Activated naive CD8-positive, alpha-beta T cell (primary cell): ENCODE measurements around the gene VEGFC.

Experiments used
- H3K27ac Mint-ChIP-seq: one replicate; pipeline ENCODE4 v1.8.0; 2021; ENCODE audit warnings: mixed read lengths
- H3K27me3 Mint-ChIP-seq: one replicate; pipeline ENCODE4 v1.8.0; 2021; ENCODE audit warnings: mixed read lengths
- H3K36me3 Mint-ChIP-seq: one replicate; pipeline ENCODE4 v1.8.0; 2021; ENCODE audit warnings: mixed read lengths
- H3K4me1 Mint-ChIP-seq: one replicate; pipeline ENCODE4 v1.8.0; 2021; ENCODE audit warnings: low read depth, mixed read lengths
- H3K4me3 Mint-ChIP-seq: one replicate; pipeline ENCODE4 v1.8.0; 2021; ENCODE audit warnings: mild to moderate bottlenecking, mixed read lengths
- H3K9me3 Mint-ChIP-seq: one replicate; pipeline ENCODE4 v1.8.0; 2021; ENCODE audit warnings: low read depth, mixed read lengths

Gene VEGFC

GRCh38 chr4:176721459-176721858 is 71.3 kb downstream of the VEGFC start:
- no peak overlapping the region for H3K27ac Mint-ChIP-seq
- H3K27me3 Mint-ChIP-seq = no peaks in the 10 kb centered on the region
- H3K4me3 Mint-ChIP-seq = no peak overlapping the region

GRCh38 chr4:176718881-176719280 is 73.8 kb downstream of the VEGFC start:
- H3K36me3 Mint-ChIP-seq = no peaks in the 10 kb centered on the region
- no peaks in the 10 kb centered on the region for H3K4me1 Mint-ChIP-seq
- H3K4me3 Mint-ChIP-seq = no peak overlapping the region
- no peaks in the 10 kb centered on the region for H3K27me3 Mint-ChIP-seq
- no peaks in the 10 kb centered on the region for H3K9me3 Mint-ChIP-seq
- no peak overlapping the region for H3K27ac Mint-ChIP-seq

More at GRCh38 chr4:176721459-176721858, 71.3 kb downstream of the VEGFC start:
- Mint-ChIP-seq H3K36me3 (no peaks in the 10 kb centered on the region), H3K9me3 (no peaks in the 10 kb centered on the region), H3K4me1 (no peaks in the 10 kb centered on the region)

- Mint-ChIP-seq H3K27ac (no peak overlapping the region), H3K36me3 (no peaks in the 10 kb centered on the region), H3K4me3 (no peak overlapping the region), H3K9me3 (no peaks in the 10 kb centered on the region), H3K4me1 (no peaks in the 10 kb centered on the region), H3K27me3 (no peaks in the 10 kb centered on the region)
Observed at GRCh38 chr4:176717237-176717636, 75.5 kb downstream of the VEGFC start.

- Mint-ChIP-seq H3K9me3 (no peaks in the 10 kb centered on the region), H3K36me3 (no peaks in the 10 kb centered on the region), H3K27me3 (no peaks in the 10 kb centered on the region), H3K4me3 (no peak overlapping the region), H3K4me1 (no peaks in the 10 kb centered on the region), H3K27ac (no peak overlapping the region)
Observed at GRCh38 chr4:176709417-176709816, 83.3 kb downstream of the VEGFC start.

GRCh38 chr4:176708771-176709311 is 83.9 kb downstream of the VEGFC start:
- Mint-ChIP-seq H3K27ac (no peak overlapping the region), H3K27me3 (no peaks in the 10 kb centered on the region), H3K36me3 (no peaks in the 10 kb centered on the region), H3K9me3 (no peaks in the 10 kb centered on the region), H3K4me1 (no peaks in the 10 kb centered on the region), H3K4me3 (no peak overlapping the region)

- Mint-ChIP-seq H3K4me1 (no peaks in the 10 kb centered on the region), H3K27me3 (no peaks in the 10 kb centered on the region), H3K27ac (no peak overlapping the region), H3K4me3 (no peak overlapping the region), H3K36me3 (no peaks in the 10 kb centered on the region), H3K9me3 (no peaks in the 10 kb centered on the region)
Observed at GRCh38 chr4:176690716-176691115, 102.0 kb downstream of the VEGFC start.

- H3K27ac Mint-ChIP-seq = no peak overlapping the region
- H3K27me3 Mint-ChIP-seq = no peaks in the 10 kb centered on the region
- H3K9me3 Mint-ChIP-seq = no peaks in the 10 kb centered on the region
- no peaks in the 10 kb centered on the region for H3K4me1 Mint-ChIP-seq
- no peaks in the 10 kb centered on the region for H3K36me3 Mint-ChIP-seq
- no peak overlapping the region for H3K4me3 Mint-ChIP-seq
Observed at GRCh38 chr4:176680668-176681180, 112.0 kb downstream of the VEGFC start.

- Mint-ChIP-seq H3K27me3 (no peaks in the 10 kb centered on the region), H3K4me3 (no peak overlapping the region), H3K4me1 (no peaks in the 10 kb centered on the region), H3K27ac (no peak overlapping the region), H3K36me3 (no peaks in the 10 kb centered on the region), H3K9me3 (no peaks in the 10 kb centered on the region)
Observed at GRCh38 chr4:176676901-176677300, 115.8 kb downstream of the VEGFC start.

GRCh38 chr4:176675810-176676209 is 116.9 kb downstream of the VEGFC start:
- Mint-ChIP-seq H3K4me3 (no peak overlapping the region), H3K9me3 (no peaks in the 10 kb centered on the region), H3K27me3 (no peaks in the 10 kb centered on the region), H3K36me3 (no peaks in the 10 kb centered on the region), H3K4me1 (no peaks in the 10 kb centered on the region), H3K27ac (no peak overlapping the region)

GRCh38 chr4:176671532-176671931 is 121.2 kb downstream of the VEGFC start:
- Mint-ChIP-seq H3K9me3 (no peaks in the 10 kb centered on the region), H3K27me3 (no peaks in the 10 kb centered on the region), H3K4me3 (no peak overlapping the region), H3K4me1 (no peaks in the 10 kb centered on the region), H3K36me3 (no peaks in the 10 kb centered on the region), H3K27ac (no peak overlapping the region)

- Mint-ChIP-seq H3K36me3 (no peaks in the 10 kb centered on the region), H3K27me3 (no peaks in the 10 kb centered on the region), H3K4me1 (no peaks in the 10 kb centered on the region), H3K27ac (no peak overlapping the region), H3K9me3 (no peaks in the 10 kb centered on the region), H3K4me3 (no peak overlapping the region)
Observed at GRCh38 chr4:176668324-176668723, 124.4 kb downstream of the VEGFC start.

- no peaks in the 10 kb centered on the region for H3K4me1 Mint-ChIP-seq
- no peak overlapping the region for H3K27ac Mint-ChIP-seq
- no peaks in the 10 kb centered on the region for H3K27me3 Mint-ChIP-seq
- H3K9me3 Mint-ChIP-seq = no peaks in the 10 kb centered on the region
- no peak overlapping the region for H3K4me3 Mint-ChIP-seq
- no peaks in the 10 kb centered on the region for H3K36me3 Mint-ChIP-seq
Observed at GRCh38 chr4:176664964-176665363, 127.8 kb downstream of the VEGFC start.

- H3K9me3 Mint-ChIP-seq = no peaks in the 10 kb centered on the region
- H3K27me3 Mint-ChIP-seq = no peaks in the 10 kb centered on the region
- H3K4me3 Mint-ChIP-seq = no peak overlapping the region
- no peak overlapping the region for H3K27ac Mint-ChIP-seq
- H3K36me3 Mint-ChIP-seq = no peaks in the 10 kb centered on the region
- H3K4me1 Mint-ChIP-seq = no peaks in the 10 kb centered on the region
Observed at GRCh38 chr4:176660561-176660960, 132.2 kb downstream of the VEGFC start.

- Mint-ChIP-seq H3K27ac (no peak overlapping the region), H3K9me3 (no peaks in the 10 kb centered on the region), H3K4me1 (no peaks in the 10 kb centered on the region), H3K36me3 (no peaks in the 10 kb centered on the region), H3K4me3 (no peak overlapping the region), H3K27me3 (no peaks in the 10 kb centered on the region)
Observed at GRCh38 chr4:176656108-176656507, 136.6 kb downstream of the VEGFC start.

- no peak overlapping the region for H3K4me3 Mint-ChIP-seq
- H3K27ac Mint-ChIP-seq = no peak overlapping the region
- no peaks in the 10 kb centered on the region for H3K9me3 Mint-ChIP-seq
- no peaks in the 10 kb centered on the region for H3K4me1 Mint-ChIP-seq
- H3K36me3 Mint-ChIP-seq = no peaks in the 10 kb centered on the region
- no peaks in the 10 kb centered on the region for H3K27me3 Mint-ChIP-seq
Observed at GRCh38 chr4:176654565-176655216, 138.0 kb downstream of the VEGFC start.
